Measurements from ENCODE around the gene STAT4.

Gene STAT4

GRCh38 chr2:191108331-191108730, 42.5 kb downstream of the STAT4 start:
- no peak overlapping the region for H2BK15ac ChIP-seq (ENCODE audit: low read length)

GRCh38 chr2:191105082-191105481, 45.7 kb downstream of the STAT4 start:
- no peak overlapping the region for H3K27ac ChIP-seq (replicated peaks; ENCODE audit: low read length)
- no peak overlapping the region for H3K4ac ChIP-seq (ENCODE audit: low read length)
- H3K79me1 ChIP-seq (ENCODE audit: low read depth, low read length), result no peaks in the 10 kb centered on the region
- no peak for DNase-seq (ENCODE audit: low spot score)
- WGBS, 2 donors (ENCODE audit: extremely low coverage in 2 of 2, insufficient read length in 2 of 2, insufficient replicate concordance in 1 of 2), result no CpG with 5 or more reads among the region's 3 CpGs
- H4K8ac ChIP-seq (ENCODE audit: low read depth, low read length), result no peak overlapping the region
- no peaks in the 10 kb centered on the region for H3K36me3 ChIP-seq (replicated peaks in 1 of 2; ENCODE audit: control insufficient read depth in 2 of 2, insufficient read depth in 2 of 2, low read length in 2 of 2)
- H2AK5ac ChIP-seq (ENCODE audit: low read depth, low read length), result no peak overlapping the region
- no peak overlapping the region for H2BK15ac ChIP-seq (ENCODE audit: low read length)
- H3K27me3 ChIP-seq (ENCODE audit: control insufficient read depth in 3 of 3, insufficient read depth in 3 of 3, low read depth in 1 of 3, low read length in 3 of 3), result no peaks in the 10 kb centered on the region
- H2BK5ac ChIP-seq (ENCODE audit: low read length), result no peak overlapping the region
- no peak overlapping the region for H3K9ac ChIP-seq (ENCODE audit: low read depth, low read length, poor library complexity)
- no peak overlapping the region for H4K91ac ChIP-seq (ENCODE audit: low read depth, low read length, poor library complexity)
- no peak overlapping the region for H3K14ac ChIP-seq (ENCODE audit: low read length)
- H2AFZ ChIP-seq (ENCODE audit: low read length), result no peak overlapping the region
- no peak overlapping the region for H3K18ac ChIP-seq (ENCODE audit: low read length)
- H2BK12ac ChIP-seq (ENCODE audit: low read length), result no peak overlapping the region
- no peaks in the 10 kb centered on the region for H3K4me1 ChIP-seq (ENCODE audit: control insufficient read depth in 2 of 2, insufficient read depth in 1 of 2, low read depth in 1 of 2, low read length in 2 of 2)
- no peak overlapping the region for H2BK120ac ChIP-seq (ENCODE audit: low read depth, low read length)
- H3K4me3 ChIP-seq (ENCODE audit: low read length in 2 of 2), result no peak overlapping the region
- H3K9me3 ChIP-seq (replicated peaks in 1 of 2; ENCODE audit: control insufficient read depth in 2 of 2, insufficient read depth in 1 of 2, low read depth in 1 of 2, low read length in 2 of 2), result no peaks in the 10 kb centered on the region
- H3K4me2 ChIP-seq (ENCODE audit: insufficient read depth, low read length, poor library complexity, severe bottlenecking), result no peak overlapping the region
- no peak overlapping the region for H3K23ac ChIP-seq (ENCODE audit: low read depth, low read length, poor library complexity)

More at GRCh38 chr2:191108331-191108730, 42.5 kb downstream of the STAT4 start:
- Histone ChIP-seq H3K23ac (ENCODE audit: low read depth, low read length, poor library complexity) (no peak overlapping the region), H3K14ac (ENCODE audit: low read length) (no peak overlapping the region), H4K91ac (ENCODE audit: low read depth, low read length, poor library complexity) (no peak overlapping the region), H3K4me2 (ENCODE audit: insufficient read depth, low read length, poor library complexity, severe bottlenecking) (no peak overlapping the region), H4K8ac (ENCODE audit: low read depth, low read length) (no peak overlapping the region), H2BK5ac (ENCODE audit: low read length) (no peak overlapping the region), H3K9ac (ENCODE audit: low read depth, low read length, poor library complexity) (no peak overlapping the region), H2AFZ (ENCODE audit: low read length) (no peak overlapping the region), H3K27ac (replicated peaks; ENCODE audit: low read length) (no peak overlapping the region), H3K4ac (ENCODE audit: low read length) (no peak overlapping the region), H3K18ac (ENCODE audit: low read length) (no peak overlapping the region), H3K36me3 (replicated peaks in 1 of 2; ENCODE audit: control insufficient read depth in 2 of 2, insufficient read depth in 2 of 2, low read length in 2 of 2) (no peaks in the 10 kb centered on the region), H3K4me3 (ENCODE audit: low read length in 2 of 2) (no peak overlapping the region), H3K27me3 (ENCODE audit: control insufficient read depth in 3 of 3, insufficient read depth in 3 of 3, low read depth in 1 of 3, low read length in 3 of 3) (no peaks in the 10 kb centered on the region), H3K4me1 (ENCODE audit: control insufficient read depth in 2 of 2, insufficient read depth in 1 of 2, low read depth in 1 of 2, low read length in 2 of 2) (no peaks in the 10 kb centered on the region), H2AK5ac (ENCODE audit: low read depth, low read length) (no peak overlapping the region), H3K9me3 (replicated peaks in 1 of 2; ENCODE audit: control insufficient read depth in 2 of 2, insufficient read depth in 1 of 2, low read depth in 1 of 2, low read length in 2 of 2) (no peaks in the 10 kb centered on the region), H2BK120ac (ENCODE audit: low read depth, low read length) (no peak overlapping the region), H3K79me1 (ENCODE audit: low read depth, low read length) (no peaks in the 10 kb centered on the region), H2BK12ac (ENCODE audit: low read length) (no peak overlapping the region)
- no CpG with 5 or more reads among the region's 4 CpGs for WGBS, 2 donors (ENCODE audit: extremely low coverage in 2 of 2, insufficient read length in 2 of 2, insufficient replicate concordance in 1 of 2)
- no peak for DNase-seq (ENCODE audit: low spot score)

- no peaks in the 10 kb centered on the region for H3K79me1 ChIP-seq (ENCODE audit: low read depth, low read length)
- H4K8ac ChIP-seq (ENCODE audit: low read depth, low read length), result no peak overlapping the region
- no peaks in the 10 kb centered on the region for H3K9me3 ChIP-seq (replicated peaks in 1 of 2; ENCODE audit: control insufficient read depth in 2 of 2, insufficient read depth in 1 of 2, low read depth in 1 of 2, low read length in 2 of 2)
- no peak overlapping the region for H3K18ac ChIP-seq (ENCODE audit: low read length)
- DNase-seq (ENCODE audit: low spot score), result no peak
- no peak overlapping the region for H2AK5ac ChIP-seq (ENCODE audit: low read depth, low read length)
- H2BK5ac ChIP-seq (ENCODE audit: low read length), result no peak overlapping the region
- no peak overlapping the region for H2BK15ac ChIP-seq (ENCODE audit: low read length)
- no peak overlapping the region for H3K4ac ChIP-seq (ENCODE audit: low read length)
- no peak overlapping the region for H2BK120ac ChIP-seq (ENCODE audit: low read depth, low read length)
- H3K4me3 ChIP-seq (ENCODE audit: low read length in 2 of 2), result no peak overlapping the region
- H3K27me3 ChIP-seq (ENCODE audit: control insufficient read depth in 3 of 3, insufficient read depth in 3 of 3, low read depth in 1 of 3, low read length in 3 of 3), result no peaks in the 10 kb centered on the region
- no peak overlapping the region for H3K27ac ChIP-seq (replicated peaks; ENCODE audit: low read length)
- no peaks in the 10 kb centered on the region for H3K4me1 ChIP-seq (ENCODE audit: control insufficient read depth in 2 of 2, insufficient read depth in 1 of 2, low read depth in 1 of 2, low read length in 2 of 2)
- no peak overlapping the region for H3K23ac ChIP-seq (ENCODE audit: low read depth, low read length, poor library complexity)
- H2AFZ ChIP-seq (ENCODE audit: low read length), result no peak overlapping the region
- no peak overlapping the region for H4K91ac ChIP-seq (ENCODE audit: low read depth, low read length, poor library complexity)
- no peak overlapping the region for H3K14ac ChIP-seq (ENCODE audit: low read length)
- H3K4me2 ChIP-seq (ENCODE audit: insufficient read depth, low read length, poor library complexity, severe bottlenecking), result no peak overlapping the region
- no CpG with 5 or more reads among the region's 1 CpG for WGBS, 2 donors (ENCODE audit: extremely low coverage in 2 of 2, insufficient read length in 2 of 2, insufficient replicate concordance in 1 of 2)
- H3K9ac ChIP-seq (ENCODE audit: low read depth, low read length, poor library complexity), result no peak overlapping the region
- no peaks in the 10 kb centered on the region for H3K36me3 ChIP-seq (replicated peaks in 1 of 2; ENCODE audit: control insufficient read depth in 2 of 2, insufficient read depth in 2 of 2, low read length in 2 of 2)
- H2BK12ac ChIP-seq (ENCODE audit: low read length), result no peak overlapping the region
These were observed 47.0 kb downstream of the STAT4 start for GRCh38 chr2:191103774-191104173.

- Histone ChIP-seq H3K79me1 (ENCODE audit: low read depth, low read length) (no peaks in the 10 kb centered on the region), H3K14ac (ENCODE audit: low read length) (no peak overlapping the region), H3K36me3 (replicated peaks in 1 of 2; ENCODE audit: control insufficient read depth in 2 of 2, insufficient read depth in 2 of 2, low read length in 2 of 2) (no peaks in the 10 kb centered on the region), H3K23ac (ENCODE audit: low read depth, low read length, poor library complexity) (no peak overlapping the region), H2BK12ac (ENCODE audit: low read length) (no peak overlapping the region), H3K9ac (ENCODE audit: low read depth, low read length, poor library complexity) (no peak overlapping the region), H4K8ac (ENCODE audit: low read depth, low read length) (no peak overlapping the region), H2BK120ac (ENCODE audit: low read depth, low read length) (no peak overlapping the region), H2BK15ac (ENCODE audit: low read length) (no peak overlapping the region), H2AFZ (ENCODE audit: low read length) (no peak overlapping the region), H3K4me3 (ENCODE audit: low read length in 2 of 2) (no peak overlapping the region), H3K27me3 (ENCODE audit: control insufficient read depth in 3 of 3, insufficient read depth in 3 of 3, low read depth in 1 of 3, low read length in 3 of 3) (no peaks in the 10 kb centered on the region), H4K91ac (ENCODE audit: low read depth, low read length, poor library complexity) (no peak overlapping the region), H2AK5ac (ENCODE audit: low read depth, low read length) (no peak overlapping the region), H3K4ac (ENCODE audit: low read length) (no peak overlapping the region), H3K9me3 (replicated peaks in 1 of 2; ENCODE audit: control insufficient read depth in 2 of 2, insufficient read depth in 1 of 2, low read depth in 1 of 2, low read length in 2 of 2) (no peaks in the 10 kb centered on the region), H2BK5ac (ENCODE audit: low read length) (no peak overlapping the region), H3K18ac (ENCODE audit: low read length) (no peak overlapping the region), H3K4me1 (ENCODE audit: control insufficient read depth in 2 of 2, insufficient read depth in 1 of 2, low read depth in 1 of 2, low read length in 2 of 2) (no peaks in the 10 kb centered on the region), H3K27ac (replicated peaks; ENCODE audit: low read length) (no peak overlapping the region), H3K4me2 (ENCODE audit: insufficient read depth, low read length, poor library complexity, severe bottlenecking) (no peak overlapping the region)
- no CpG with 5 or more reads among the region's 5 CpGs for WGBS, 2 donors (ENCODE audit: extremely low coverage in 2 of 2, insufficient read length in 2 of 2, insufficient replicate concordance in 1 of 2)
- no peak for DNase-seq (ENCODE audit: low spot score)
These were observed 50.6 kb downstream of the STAT4 start for GRCh38 chr2:191100216-191100615.

Data from neuronal stem cell (in vitro differentiated cells).